ENCODE measurements around the gene C1QTNF2.
"Not testable (repeated sequence)": the region's sequence is repeated elsewhere in the genome, so short reads cannot be mapped to it uniquely, and the experiment has no call there.

C1QTNF2 gene

GRCh38 chr5:160349935-160350303, 20.5 kb downstream of the C1QTNF2 start:
- Histone ChIP-seq H3K27ac (no peak overlapping the region), H3K4me3 (no peak overlapping the region)

GRCh38 chr5:160349249-160349934, 21.0 kb downstream of the C1QTNF2 start:
- Histone ChIP-seq H3K27ac (no peak overlapping the region), H3K4me3 (no peak overlapping the region)

GRCh38 chr5:160348080-160348479, 22.3 kb downstream of the C1QTNF2 start:
- no peak overlapping the region for H3K27ac ChIP-seq
- H3K4me3 ChIP-seq: no peak overlapping the region

- no peak overlapping the region for H3K4me3 ChIP-seq
- H3K27ac ChIP-seq: no peak overlapping the region
These were observed 23.0 kb downstream of the C1QTNF2 start for GRCh38 chr5:160347448-160347847.

- H3K27ac ChIP-seq: no peak overlapping the region
- no peak overlapping the region for H3K4me3 ChIP-seq
These were observed 27.9 kb downstream of the C1QTNF2 start for GRCh38 chr5:160342413-160342941.

- Histone ChIP-seq H3K4me3 (no peak overlapping the region), H3K27ac (no peak overlapping the region)
These were observed 29.0 kb downstream of the C1QTNF2 start for GRCh38 chr5:160341309-160341870.

GRCh38 chr5:160340513-160340912, 29.9 kb downstream of the C1QTNF2 start:
- not testable (repeated sequence) for H3K4me3 ChIP-seq, H3K27ac ChIP-seq

GRCh38 chr5:160339406-160340130, 30.9 kb downstream of the C1QTNF2 start:
- Histone ChIP-seq H3K4me3 (no peak overlapping the region), H3K27ac (no peak overlapping the region)

GRCh38 chr5:160334716-160335115, 35.7 kb downstream of the C1QTNF2 start:
- H3K27ac ChIP-seq, H3K4me3 ChIP-seq: not testable (repeated sequence)

- Histone ChIP-seq H3K4me3 (no peak overlapping the region), H3K27ac (no peak overlapping the region)
These were observed 36.7 kb downstream of the C1QTNF2 start for GRCh38 chr5:160333721-160334120.

GRCh38 chr5:160330212-160330611, 40.2 kb downstream of the C1QTNF2 start:
- no peak overlapping the region for H3K27ac ChIP-seq
- H3K4me3 ChIP-seq: no peak overlapping the region

- Histone ChIP-seq H3K4me3 (no peak overlapping the region), H3K27ac (no peak overlapping the region)
These were observed 42.6 kb downstream of the C1QTNF2 start for GRCh38 chr5:160327818-160328217.

- H3K4me3 ChIP-seq: no peak overlapping the region
- H3K27ac ChIP-seq: no peak overlapping the region
These were observed 43.4 kb downstream of the C1QTNF2 start for GRCh38 chr5:160326981-160327380.

- H3K4me3 ChIP-seq: no peak overlapping the region
- H3K27ac ChIP-seq: no peak overlapping the region
These were observed 44.7 kb downstream of the C1QTNF2 start for GRCh38 chr5:160325716-160326115.

- H3K27ac ChIP-seq: no peak overlapping the region
- no peak overlapping the region for H3K4me3 ChIP-seq
These were observed 45.5 kb downstream of the C1QTNF2 start for GRCh38 chr5:160324886-160325285.

- H3K4me3 ChIP-seq: no peak overlapping the region
- no peak overlapping the region for H3K27ac ChIP-seq
These were observed 52.0 kb downstream of the C1QTNF2 start for GRCh38 chr5:160318409-160318808.

GRCh38 chr5:160317434-160317833, 53.0 kb downstream of the C1QTNF2 start:
- no peak overlapping the region for H3K27ac ChIP-seq
- H3K4me3 ChIP-seq: no peak overlapping the region

GRCh38 chr5:160315968-160316367, 54.5 kb downstream of the C1QTNF2 start:
- Histone ChIP-seq H3K4me3 (no peak overlapping the region), H3K27ac (no peak overlapping the region)

- H3K4me3 ChIP-seq: peak overlapping the region; percentile 44 to 65 (median 50)
- no peak overlapping the region for H3K27ac ChIP-seq
These were observed 57.3 kb downstream of the C1QTNF2 start for GRCh38 chr5:160312960-160313727.

All from skin epidermis (tissue), 12 donors.